Measurements from ENCODE around the gene LIN54.

DNA sequence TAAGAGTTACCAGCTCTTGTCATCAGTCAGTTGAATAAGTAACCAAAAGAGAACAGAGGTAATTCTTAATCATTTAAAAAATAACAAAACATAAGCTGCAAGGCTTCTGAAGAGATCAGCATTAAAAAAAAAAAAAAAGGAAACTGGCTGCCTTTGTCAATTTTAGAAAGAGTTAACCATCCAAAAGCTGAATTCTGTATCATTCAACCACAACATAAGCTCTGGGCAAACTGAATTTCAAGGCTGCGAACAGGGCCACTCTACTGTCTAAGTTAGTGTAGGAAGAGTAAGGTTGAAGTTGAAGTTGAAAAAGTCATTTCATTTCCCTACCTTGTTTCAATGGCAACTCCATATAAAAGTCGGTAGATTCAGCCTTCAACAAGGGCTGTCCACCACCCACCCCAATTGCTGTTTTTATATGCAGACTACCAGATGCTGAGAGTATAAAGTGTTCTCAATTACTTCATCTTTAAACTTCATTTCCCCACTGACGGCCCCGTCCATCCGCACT lies 1.1 kb upstream of the LIN54 start:
- TF ChIP-seq, protein P1, sequence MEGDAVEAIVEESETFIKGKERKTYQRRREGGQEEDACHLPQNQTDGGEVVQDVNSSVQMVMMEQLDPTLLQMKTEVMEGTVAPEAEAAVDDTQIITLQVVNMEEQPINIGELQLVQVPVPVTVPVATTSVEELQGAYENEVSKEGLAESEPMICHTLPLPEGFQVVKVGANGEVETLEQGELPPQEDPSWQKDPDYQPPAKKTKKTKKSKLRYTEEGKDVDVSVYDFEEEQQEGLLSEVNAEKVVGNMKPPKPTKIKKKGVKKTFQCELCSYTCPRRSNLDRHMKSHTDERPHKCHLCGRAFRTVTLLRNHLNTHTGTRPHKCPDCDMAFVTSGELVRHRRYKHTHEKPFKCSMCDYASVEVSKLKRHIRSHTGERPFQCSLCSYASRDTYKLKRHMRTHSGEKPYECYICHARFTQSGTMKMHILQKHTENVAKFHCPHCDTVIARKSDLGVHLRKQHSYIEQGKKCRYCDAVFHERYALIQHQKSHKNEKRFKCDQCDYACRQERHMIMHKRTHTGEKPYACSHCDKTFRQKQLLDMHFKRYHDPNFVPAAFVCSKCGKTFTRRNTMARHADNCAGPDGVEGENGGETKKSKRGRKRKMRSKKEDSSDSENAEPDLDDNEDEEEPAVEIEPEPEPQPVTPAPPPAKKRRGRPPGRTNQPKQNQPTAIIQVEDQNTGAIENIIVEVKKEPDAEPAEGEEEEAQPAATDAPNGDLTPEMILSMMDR (IDR thresholded peaks at IDR 0.05) = no peak
- TF ChIP-seq POLR2A (IDR thresholded peaks at IDR 0.05) = no peak
- no peak for TF ChIP-seq EP300 (IDR thresholded peaks at IDR 0.05)
